K562 (cell line): ENCODE results near the gene HCN1. TPM values are rescaled to one million over a fixed set of nuclear protein-coding genes. Genes with fewer than 3 reads are reported as not detected.

ENCODE experiments used
- ATAC-seq: fragments of 200-7000 bp; cut with Tn5 transposase; 3 replicates; pipeline ENCODE4 v1.9.1; 2020; ENCODE audit warnings: moderate library complexity
- BruUV-seq: library from RNA; stranded (reverse); fragments of 400-500 nt; replicated peaks from 2 replicates; lab custom pipeline; 2021; lab: Mats Ljungman, UMichigan
- CTCF ChIA-PET: fragments of 300-600 bp; formaldehyde crosslinking; extraction: SDS; loops from one replicate; lab custom pipeline; 2021; ENCODE audit warnings: low intra/inter-chr PET ratio; lab: Yijun Ruan, JAX
- POLR2A ChIA-PET: fragments of 300-600, 350-650 bp; sonication (Branson Sonifier 250); formaldehyde crosslinking; extraction: SDS; loops from one replicate; lab custom pipeline; 2021; ENCODE audit warnings: antibody characterized with exemption, inconsistent platforms; lab: Yijun Ruan, JAX
- DNase-seq, 4 experiments: peaks; one replicate each; pipeline versions ENCODE4 v3.0.0 to v3.0.0-alpha.2; 2011 to 2018; ENCODE audit warnings: low spot score in 3 of 4, mixed read lengths in 3 of 4; ENCODE audit errors: extremely low read depth in 1 of 4
- FAIRE-seq: peaks from 2 replicates; lab custom pipeline; 2011; peaks lifted over from hg19 to GRCh38; lab: Jason Lieb, UNC
- H2AFZ ChIP-seq: 2 replicates; pipeline ENCODE4 v1.6.0; 2011; ENCODE audit warnings: low read depth, low read length, control low read depth, inconsistent platforms
- H3K27ac ChIP-seq: fragments of 200-600 bp; 3 replicates; pipeline ENCODE4 v1.8.0; 2011; ENCODE audit warnings: low read depth, mild to moderate bottlenecking, control low read depth, inconsistent platforms, low read length, moderate library complexity, mixed read lengths; ENCODE audit errors: extremely low read depth
- H3K27me3 ChIP-seq, 2 experiments: fragments of 300-600 bp in 1 of 2; 2 replicates in 1 of 2; 3 replicates in 1 of 2; pipeline versions ENCODE4 v1.6.0 to v1.8.0; 2011; ENCODE audit warnings: inconsistent platforms in 2 of 2, low read length in 2 of 2, mild to moderate bottlenecking in 1 of 2, mixed read lengths in 1 of 2, moderate library complexity in 1 of 2; ENCODE audit not compliant: control insufficient read depth in 2 of 2, insufficient read depth in 2 of 2
- H3K36me3 ChIP-seq: fragments of 300-600 bp; 3 replicates; pipeline ENCODE4 v1.8.0; 2011; ENCODE audit warnings: mild to moderate bottlenecking, low read length, inconsistent platforms; ENCODE audit not compliant: control insufficient read depth, insufficient read depth
- H3K4me1 ChIP-seq, 2 experiments: fragments of 200-600 bp in 1 of 2; replicated peaks in 1 of 2; 2 replicates in 1 of 2; 3 replicates in 1 of 2; pipeline versions ENCODE4 v1.5.1 to v1.8.0; 2011; ENCODE audit warnings: inconsistent platforms in 2 of 2, low read length in 2 of 2, mild to moderate bottlenecking in 1 of 2, mixed read lengths in 1 of 2, moderate library complexity in 1 of 2; ENCODE audit not compliant: control insufficient read depth in 2 of 2, insufficient read depth in 2 of 2
- H3K4me2 ChIP-seq: 2 replicates; pipeline ENCODE4 v1.6.1; 2011; ENCODE audit warnings: low read length, control low read depth, inconsistent platforms, mixed read lengths; ENCODE audit not compliant: insufficient read depth
- H3K4me3 ChIP-seq: fragments of 200-600 bp; sonication (generic), shearing (Covaris generic); 2 replicates; pipeline ENCODE4 v1.5.1; 2016; ENCODE audit warnings: control low read depth, inconsistent platforms
- H3K79me2 ChIP-seq: fragments of 200-600 bp; 3 replicates; pipeline ENCODE4 v1.8.0; 2011; ENCODE audit warnings: low read length, inconsistent platforms; ENCODE audit not compliant: control insufficient read depth, insufficient read depth
- H3K9ac ChIP-seq, 2 experiments: 2 replicates each; pipeline versions ENCODE4 v1.6.0 to v1.6.1; 2011; ENCODE audit warnings: low read depth in 2 of 2, low read length in 2 of 2, control low read depth in 1 of 2, inconsistent platforms in 1 of 2, mild to moderate bottlenecking in 1 of 2, mixed read lengths in 1 of 2; ENCODE audit not compliant: insufficient read depth in 1 of 2
- H3K9me1 ChIP-seq: one replicate; pipeline ENCODE4 v1.6.0; 2011; ENCODE audit warnings: inconsistent platforms, mild to moderate bottlenecking, low read length, moderate library complexity; ENCODE audit not compliant: control insufficient read depth, insufficient read depth
- H3K9me3 ChIP-seq: replicated peaks from 2 replicates; pipeline ENCODE4 v1.5.1; 2011; ENCODE audit warnings: low read depth, low read length, inconsistent platforms; ENCODE audit not compliant: control insufficient read depth, insufficient read depth
- H4K20me1 ChIP-seq: replicated peaks from 2 replicates; pipeline ENCODE4 v1.6.1; 2011; ENCODE audit warnings: low read length, inconsistent platforms, mixed read lengths; ENCODE audit not compliant: control insufficient read depth, insufficient read depth
- E4F1 ChIP-seq: fragments of 250-450 bp; sonication (Bioruptor Pico); IDR thresholded peaks from 2 replicates; pipeline ENCODE4 v1.5.0; 2021; ENCODE audit warnings: mild to moderate bottlenecking, borderline replicate concordance
- EWSR1 ChIP-seq: fragments of 450-650 bp; IDR thresholded peaks from 2 replicates; pipeline ENCODE4 v1.6.1; 2018; ENCODE audit warnings: borderline replicate concordance, mild to moderate bottlenecking, low read depth, moderate library complexity; ENCODE audit not compliant: partially characterized antibody
- MIER1 ChIP-seq: fragments of 450-650 bp; IDR thresholded peaks from 2 replicates; pipeline ENCODE4 v1.6.1; 2016; ENCODE audit warnings: antibody characterized with exemption, mild to moderate bottlenecking, low read depth
- TEAD4 ChIP-seq, 2 experiments: sonication (generic) in 1 of 2; formaldehyde crosslinking in 1 of 2; IDR thresholded peaks; 2 replicates each; pipeline versions ENCODE4 v1.6.1 to v1.8.0; 2012 to 2022; ENCODE audit warnings: borderline replicate concordance in 1 of 2, inconsistent platforms in 1 of 2, low read length in 1 of 2, mild to moderate bottlenecking in 1 of 2, missing genetic modification reagents in 1 of 2
- ZNF586 ChIP-seq: fragments of 450-650 bp; formaldehyde crosslinking; conservative IDR thresholded peaks from 2 replicates; pipeline ENCODE4 v1.4.0; 2020; ENCODE audit warnings: mild to moderate bottlenecking, moderate library complexity
- ZNF695 ChIP-seq: fragments of 450-650 bp; formaldehyde crosslinking; IDR thresholded peaks from 2 replicates; pipeline ENCODE4 v1.4.0; 2020; ENCODE audit warnings: mild to moderate bottlenecking, moderate library complexity
- WGBS: fragments of 100-300 bp; shearing (Covaris generic); methylation state at CpG from one replicate; pipeline ENCODE4 v1.1.6; 2016; ENCODE audit warnings: low coverage, mixed read lengths; ENCODE audit not compliant: insufficient coverage; ENCODE audit errors: missing lambda C conversion rate; 5-methylcytosine and 5-hydroxymethylcytosine counted together
- in situ Hi-C: fragments of 300-500 bp; cut with MboI; formaldehyde crosslinking; loops from 4 replicates; pipeline ENCODE4 v1.15.0; 2018; ENCODE audit warnings: inconsistent platforms, mixed read lengths
- intact Hi-C: fragments of 100-400 bp; cut with micrococcal nuclease; formaldehyde crosslinking; loops from 2 replicates; pipeline ENCODE4 v1.14.2; 2022
- polyA plus RNA-seq, 8 experiments: library from polyadenylated mRNA; depleted of rRNA in 4 of 8; stranded (reverse) in 5 of 8; unstranded in 3 of 8; fragments of >200 nt; fragmentation: Nextera tagmentation in 2 of 8; fragmentation: Illumina TruSeq in 1 of 8; extraction: Ambion mirVana in 2 of 8; extraction: Trizol in 1 of 8; gene quantifications; 2 replicates each; pipeline versions ENCODE4 v1.2.1 to v1.2.3, GENCODE V29; 2011 to 2014; ENCODE audit warnings: inconsistent platforms in 1 of 8, missing spikeins in 1 of 8
- total RNA-seq, 7 experiments: library from RNA; depleted of rRNA in 6 of 7; stranded (reverse); fragments of >200 nt in 6 of 7; fragmentation: Illumina TruSeq in 2 of 7; extraction: Trizol in 2 of 7; gene quantifications; 2 replicates each; pipeline versions ENCODE4 v1.2.1 to v1.2.3, GENCODE V29; 2011 to 2021; ENCODE audit warnings: low replicate concordance in 1 of 7
- TF ChIP-seq, protein P1 (sequence below): sonication (generic); formaldehyde crosslinking; IDR thresholded peaks from 2 replicates; pipeline ENCODE4 v1.8.1; 2022; ENCODE audit warnings: missing genetic modification reagents
- TF ChIP-seq, protein P2 (sequence below), 2 experiments: fragments of 450-650 bp; IDR thresholded peaks; 2 replicates each; pipeline ENCODE4 v1.6.1; 2016; ENCODE audit warnings: mild to moderate bottlenecking in 2 of 2, borderline replicate concordance in 1 of 2, low read depth in 1 of 2, moderate library complexity in 1 of 2

HCN1 gene
- total and polyA plus RNA-seq, 9 of the 15 experiments (the other 6 are each of a cell fraction or from before 2014, with no cell fraction given): not detected

DNA sequence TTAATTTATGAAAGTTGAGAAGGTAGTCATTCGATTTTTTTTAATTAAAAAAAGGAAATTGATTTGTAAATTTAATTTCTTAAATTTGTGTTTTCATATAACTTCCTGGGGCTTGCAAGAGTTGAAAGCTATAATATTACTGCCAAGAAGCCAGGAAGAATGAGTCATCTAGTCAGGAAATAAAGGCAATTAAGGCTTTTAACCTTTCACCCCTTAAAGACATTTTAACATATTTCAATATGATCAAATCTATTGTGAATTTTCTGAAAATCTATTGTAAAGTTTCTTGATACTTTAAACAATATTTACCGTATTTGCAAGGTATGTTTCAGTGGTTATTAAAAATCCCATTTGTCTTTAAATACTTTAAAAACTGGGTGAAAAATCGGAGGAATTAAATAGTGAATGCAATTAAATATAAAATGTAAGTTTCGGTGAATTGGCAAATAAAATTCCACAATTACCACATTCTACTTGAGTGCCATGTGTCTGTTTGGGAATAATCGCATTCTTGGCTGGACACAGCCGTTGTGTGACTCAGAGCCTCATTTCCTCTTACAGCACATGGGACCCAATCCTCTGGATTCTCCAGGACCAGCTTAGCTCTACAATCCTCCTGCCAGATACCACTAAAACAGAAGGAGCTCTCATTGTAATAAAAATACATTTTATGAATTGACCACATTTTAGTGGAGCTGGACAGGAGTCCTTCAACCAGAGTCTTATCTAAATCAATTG is 310.7 kb downstream of the HCN1 start:
- Histone ChIP-seq H3K4me1 (no peaks in the 10 kb centered on the region), H3K9me1 (no peaks in the 10 kb centered on the region), H3K9ac (no peak overlapping the region), H3K36me3 (no peaks in the 10 kb centered on the region), H3K4me3 (no peak overlapping the region), H4K20me1 (no peaks in the 10 kb centered on the region), H3K9me3 (no peaks in the 10 kb centered on the region), H3K27ac (no peak overlapping the region), H2AFZ (no peak overlapping the region), H3K4me2 (no peak overlapping the region), H3K79me2 (no peaks in the 10 kb centered on the region), H3K27me3 (no peaks in the 10 kb centered on the region)
- CTCF ChIA-PET: no interaction called here
- no peak for FAIRE-seq
- WGBS: under 1% methylated on average over 6 of the region's 6 CpGs
- ATAC-seq: no peak
- in situ Hi-C loops: no loop called here
- intact Hi-C loops: loop anchor here (10.0 kb wide), 1 partner anchor 61 kb away; no protein-coding TSS in a partner anchor
- BruUV-seq: no TSS peak
- DNase-seq: no peak
- POLR2A ChIA-PET: no interaction called here
- TF ChIP-seq E4F1: no peak
- TF ChIP-seq TEAD4 (IDR thresholded peaks at IDR 0.05; ENCODE audit: low read length): no peak
- no peak for TF ChIP-seq TEAD4 (CRISPR knock-in tag; IDR thresholded peaks at IDR 0.05; ENCODE audit: borderline replicate concordance)
- no peak for TF ChIP-seq ZNF586 (CRISPR knock-in tag)
- TF ChIP-seq ZNF695 (CRISPR knock-in tag): no peak
- no peak for TF ChIP-seq EWSR1
- TF ChIP-seq MIER1: no peak
- TF ChIP-seq, protein P1, sequence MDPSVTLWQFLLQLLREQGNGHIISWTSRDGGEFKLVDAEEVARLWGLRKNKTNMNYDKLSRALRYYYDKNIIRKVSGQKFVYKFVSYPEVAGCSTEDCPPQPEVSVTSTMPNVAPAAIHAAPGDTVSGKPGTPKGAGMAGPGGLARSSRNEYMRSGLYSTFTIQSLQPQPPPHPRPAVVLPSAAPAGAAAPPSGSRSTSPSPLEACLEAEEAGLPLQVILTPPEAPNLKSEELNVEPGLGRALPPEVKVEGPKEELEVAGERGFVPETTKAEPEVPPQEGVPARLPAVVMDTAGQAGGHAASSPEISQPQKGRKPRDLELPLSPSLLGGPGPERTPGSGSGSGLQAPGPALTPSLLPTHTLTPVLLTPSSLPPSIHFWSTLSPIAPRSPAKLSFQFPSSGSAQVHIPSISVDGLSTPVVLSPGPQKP (CRISPR knock-in tag): no peak
- TF ChIP-seq, protein P2, sequence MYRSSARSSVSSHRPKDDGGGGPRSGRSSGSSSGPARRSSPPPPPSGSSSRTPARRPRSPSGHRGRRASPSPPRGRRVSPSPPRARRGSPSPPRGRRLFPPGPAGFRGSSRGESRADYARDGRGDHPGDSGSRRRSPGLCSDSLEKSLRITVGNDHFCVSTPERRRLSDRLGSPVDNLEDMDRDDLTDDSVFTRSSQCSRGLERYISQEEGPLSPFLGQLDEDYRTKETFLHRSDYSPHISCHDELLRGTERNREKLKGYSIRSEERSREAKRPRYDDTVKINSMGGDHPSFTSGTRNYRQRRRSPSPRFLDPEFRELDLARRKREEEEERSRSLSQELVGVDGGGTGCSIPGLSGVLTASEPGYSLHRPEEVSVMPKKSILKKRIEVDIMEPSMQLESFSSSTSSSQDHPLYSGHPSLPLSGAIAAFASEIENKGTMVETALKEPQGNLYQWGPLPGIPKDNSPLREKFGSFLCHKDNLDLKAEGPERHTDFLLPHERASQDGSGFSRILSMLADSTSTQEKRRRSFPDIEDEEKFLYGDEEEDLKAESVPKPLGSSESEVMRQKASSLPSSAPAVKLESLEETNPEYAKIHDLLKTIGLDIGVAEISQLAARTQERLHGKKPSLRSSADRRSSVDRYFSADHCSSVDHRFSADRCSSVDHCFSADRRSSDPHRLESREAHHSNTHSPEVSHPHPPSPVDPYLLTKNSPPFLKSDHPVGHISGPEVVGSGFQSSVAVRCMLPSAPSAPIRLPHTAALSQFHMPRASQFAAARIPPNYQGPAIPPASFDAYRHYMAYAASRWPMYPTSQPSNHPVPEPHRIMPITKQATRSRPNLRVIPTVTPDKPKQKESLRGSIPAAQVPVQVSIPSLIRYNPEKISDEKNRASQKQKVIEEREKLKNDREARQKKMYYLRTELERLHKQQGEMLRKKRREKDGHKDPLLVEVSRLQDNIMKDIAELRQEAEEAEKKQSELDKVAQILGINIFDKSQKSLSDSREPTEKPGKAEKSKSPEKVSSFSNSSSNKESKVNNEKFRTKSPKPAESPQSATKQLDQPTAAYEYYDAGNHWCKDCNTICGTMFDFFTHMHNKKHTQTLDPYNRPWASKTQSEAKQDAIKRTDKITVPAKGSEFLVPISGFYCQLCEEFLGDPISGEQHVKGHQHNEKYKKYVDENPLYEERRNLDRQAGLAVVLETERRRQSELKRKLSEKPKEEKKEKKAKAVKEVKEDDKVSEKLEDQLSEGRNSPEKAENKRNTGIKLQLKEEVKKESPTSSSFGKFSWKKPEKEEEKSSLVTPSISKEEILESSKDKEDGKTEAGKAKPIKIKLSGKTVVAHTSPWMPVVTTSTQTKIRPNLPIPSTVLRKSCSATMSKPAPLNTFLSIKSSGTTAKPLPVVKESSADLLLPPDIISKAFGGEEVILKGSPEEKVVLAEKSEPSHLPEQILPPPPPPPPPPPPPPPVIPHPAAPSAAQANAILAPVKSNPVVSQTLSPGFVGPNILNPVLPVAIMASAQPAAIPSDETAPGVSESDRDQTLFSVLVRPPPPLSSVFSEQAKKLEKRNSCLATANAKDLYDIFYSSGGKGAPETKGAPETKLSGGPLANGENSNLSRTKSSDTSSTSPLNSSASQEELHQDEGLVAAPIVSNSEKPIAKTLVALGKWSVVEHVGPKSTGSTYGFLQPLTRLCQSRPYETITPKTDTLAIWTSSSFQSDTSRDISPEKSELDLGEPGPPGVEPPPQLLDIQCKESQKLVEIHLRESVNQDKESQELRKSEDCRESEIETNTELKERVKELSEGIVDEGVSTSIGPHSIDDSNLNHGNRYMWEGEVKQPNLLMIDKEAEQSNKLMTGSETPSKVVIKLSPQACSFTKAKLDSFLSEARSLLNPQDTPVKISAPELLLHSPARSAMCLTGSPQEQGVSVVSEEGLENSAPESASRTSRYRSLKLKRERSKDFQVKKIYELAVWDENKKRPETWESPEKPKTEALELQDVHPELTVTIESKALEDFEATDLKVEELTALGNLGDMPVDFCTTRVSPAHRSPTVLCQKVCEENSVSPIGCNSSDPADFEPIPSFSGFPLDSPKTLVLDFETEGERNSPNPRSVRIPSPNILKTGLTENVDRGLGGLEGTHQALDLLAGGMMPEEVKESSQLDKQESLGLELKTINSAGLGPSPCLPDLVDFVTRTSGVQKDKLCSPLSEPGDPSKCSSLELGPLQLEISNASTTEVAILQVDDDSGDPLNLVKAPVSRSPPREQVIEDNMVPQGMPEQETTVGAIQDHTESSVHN (IDR thresholded peaks at IDR 0.05; ENCODE audit: borderline replicate concordance in 1 of 2, low read depth in 1 of 2): no peak
